GM12892 (cell line): ENCODE results near the gene MBD1.

Experiments used
- POLR2A ChIP-seq: IDR thresholded peaks from 2 replicates; pipeline ENCODE4 v1.6.1; 2011; ENCODE audit warnings: low read depth, low read length, control low read depth
- POLR2AphosphoS5 ChIP-seq: IDR thresholded peaks from 2 replicates; pipeline ENCODE4 v1.6.1; 2011; ENCODE audit warnings: low read depth, low read length, control low read depth
- TAF1 ChIP-seq: IDR thresholded peaks from 2 replicates; pipeline ENCODE4 v1.6.1; 2011; ENCODE audit warnings: low read depth, mild to moderate bottlenecking, control low read depth, low read length, borderline replicate concordance

- peak; percentile 97 for TF ChIP-seq POLR2AphosphoS5
- TF ChIP-seq TAF1, result 0 out of 2 replicates have a peak, but pooled peaks have one; percentile 56
- peak; percentile 98 for TF ChIP-seq POLR2A
Measured at GRCh38 chr18:50281295-50281971, at the start of gene MBD1.
